ENCODE data around the gene UTF1. TPM values are rescaled to one million over a fixed set of nuclear protein-coding genes. Genes with fewer than 3 reads are reported as not detected.

Gene UTF1
- total and polyA plus RNA-seq, 9 of the 15 experiments (the other 6 are each of a cell fraction or from before 2014, with no cell fraction given): 0.35 to 0.46 TPM; not detected in 7

DNA sequence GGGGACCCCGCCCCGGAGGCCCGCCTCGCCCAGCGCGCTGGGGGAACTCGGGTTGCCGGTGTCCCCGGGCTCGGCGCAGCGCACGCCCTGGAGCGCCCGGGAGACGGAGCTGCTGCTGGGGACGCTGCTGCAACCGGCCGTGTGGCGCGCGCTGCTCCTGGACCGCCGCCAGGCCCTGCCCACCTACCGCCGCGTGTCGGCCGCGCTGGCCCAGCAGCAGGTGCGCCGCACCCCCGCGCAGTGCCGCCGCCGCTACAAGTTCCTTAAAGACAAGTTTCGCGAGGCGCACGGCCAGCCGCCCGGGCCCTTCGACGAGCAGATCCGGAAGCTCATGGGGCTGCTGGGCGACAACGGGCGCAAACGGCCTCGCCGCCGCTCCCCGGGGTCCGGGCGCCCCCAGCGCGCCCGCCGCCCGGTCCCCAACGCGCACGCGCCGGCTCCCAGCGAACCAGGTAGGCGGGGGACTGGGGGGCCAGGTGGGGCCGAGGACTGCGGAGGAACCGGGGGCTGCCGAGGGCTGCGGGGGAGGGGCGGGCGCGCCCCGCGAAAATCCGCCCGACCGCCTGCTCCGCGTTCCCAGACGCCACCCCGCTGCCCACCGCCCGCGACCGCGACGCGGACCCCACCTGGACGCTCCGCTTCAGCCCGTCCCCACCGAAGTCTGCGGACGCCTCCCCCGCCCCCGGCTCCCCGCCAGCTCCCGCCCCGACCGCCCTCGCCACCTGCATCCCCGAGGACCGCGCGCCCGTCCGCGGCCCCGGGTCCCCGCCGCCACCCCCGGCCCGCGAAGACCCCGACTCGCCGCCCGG lies 574 bp downstream of the UTF1 start (continued):
- TF ChIP-seq, protein P1, sequence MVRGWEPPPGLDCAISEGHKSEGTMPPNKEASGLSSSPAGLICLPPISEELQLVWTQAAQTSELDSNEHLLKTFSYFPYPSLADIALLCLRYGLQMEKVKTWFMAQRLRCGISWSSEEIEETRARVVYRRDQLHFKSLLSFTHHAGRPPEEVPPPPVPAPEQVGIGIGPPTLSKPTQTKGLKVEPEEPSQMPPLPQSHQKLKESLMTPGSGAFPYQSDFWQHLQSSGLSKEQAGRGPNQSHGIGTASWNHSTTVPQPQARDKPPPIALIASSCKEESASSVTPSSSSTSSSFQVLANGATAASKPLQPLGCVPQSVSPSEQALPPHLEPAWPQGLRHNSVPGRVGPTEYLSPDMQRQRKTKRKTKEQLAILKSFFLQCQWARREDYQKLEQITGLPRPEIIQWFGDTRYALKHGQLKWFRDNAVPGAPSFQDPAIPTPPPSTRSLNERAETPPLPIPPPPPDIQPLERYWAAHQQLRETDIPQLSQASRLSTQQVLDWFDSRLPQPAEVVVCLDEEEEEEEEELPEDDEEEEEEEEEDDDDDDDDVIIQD (CRISPR knock-in tag; IDR thresholded peaks at IDR 0.05): no peak
- no peak for TF ChIP-seq CSDE1 (IDR thresholded peaks at IDR 0.05)
- no peak for TF ChIP-seq NR2C2 (CRISPR knock-in tag; IDR thresholded peaks at IDR 0.05)
- no peak for TF ChIP-seq NR2C2 (tag; IDR thresholded peaks at IDR 0.05)
- TF ChIP-seq PCBP1 (IDR thresholded peaks at IDR 0.05; ENCODE audit: low read depth, low read length, poor library complexity, severe bottlenecking): no peak
- TF ChIP-seq ZNF124 (CRISPR knock-in tag; IDR thresholded peaks at IDR 0.05): no peak
- TF ChIP-seq MCM2 (IDR thresholded peaks at IDR 0.05; ENCODE audit: low read depth): no peak
- TF ChIP-seq MGA (IDR thresholded peaks at IDR 0.05): no peak
- TF ChIP-seq TCF7L2 (IDR thresholded peaks at IDR 0.05; ENCODE audit: low read depth, low read length): no peak
- TF ChIP-seq, protein P2, sequence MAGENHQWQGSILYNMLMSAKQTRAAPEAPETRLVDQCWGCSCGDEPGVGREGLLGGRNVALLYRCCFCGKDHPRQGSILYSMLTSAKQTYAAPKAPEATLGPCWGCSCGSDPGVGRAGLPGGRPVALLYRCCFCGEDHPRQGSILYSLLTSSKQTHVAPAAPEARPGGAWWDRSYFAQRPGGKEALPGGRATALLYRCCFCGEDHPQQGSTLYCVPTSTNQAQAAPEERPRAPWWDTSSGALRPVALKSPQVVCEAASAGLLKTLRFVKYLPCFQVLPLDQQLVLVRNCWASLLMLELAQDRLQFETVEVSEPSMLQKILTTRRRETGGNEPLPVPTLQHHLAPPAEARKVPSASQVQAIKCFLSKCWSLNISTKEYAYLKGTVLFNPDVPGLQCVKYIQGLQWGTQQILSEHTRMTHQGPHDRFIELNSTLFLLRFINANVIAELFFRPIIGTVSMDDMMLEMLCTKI (IDR thresholded peaks at IDR 0.05; ENCODE audit: partially characterized antibody): no peak
- TF ChIP-seq NFIC (IDR thresholded peaks at IDR 0.05): peak; percentile 54; the same call in 1 of the 2 replicates
- TF ChIP-seq, protein P3, sequence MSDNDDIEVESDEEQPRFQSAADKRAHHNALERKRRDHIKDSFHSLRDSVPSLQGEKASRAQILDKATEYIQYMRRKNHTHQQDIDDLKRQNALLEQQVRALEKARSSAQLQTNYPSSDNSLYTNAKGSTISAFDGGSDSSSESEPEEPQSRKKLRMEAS (CRISPR knock-in tag; IDR thresholded peaks at IDR 0.05): peak; percentile 77
- no peak for TF ChIP-seq SMAD1 (IDR thresholded peaks at IDR 0.05; ENCODE audit: low read depth, low read length, partially characterized antibody)

All from K562 (cell line).